ENCODE measurements around the gene ANKRD31. TPM values are rescaled to one million over a fixed set of nuclear protein-coding genes. Genes with fewer than 3 reads are reported as not detected.

Gene ANKRD31
- total RNA-seq, 1 experiment from 2014 or later, result 0.66 TPM

- POLR2A ChIA-PET, result no interaction called here
- Mint-ChIP-seq H3K27ac (ENCODE audit: unreplicated experiment) (peak overlapping the region; percentile 16), H3K27me3 (ENCODE audit: insufficient read depth, unreplicated experiment) (no peaks in the 10 kb centered on the region), H3K4me3 (ENCODE audit: unreplicated experiment) (peak overlapping the region; percentile 86), H3K4me1 (ENCODE audit: low read depth, unreplicated experiment) (peaks cover 41% of the 10 kb centered on the region), H3K36me3 (ENCODE audit: insufficient read depth, unreplicated experiment) (peaks cover 12% of the 10 kb centered on the region), H3K9me3 (ENCODE audit: unreplicated experiment) (no peaks in the 10 kb centered on the region)
- no peak overlapping the region for H3K4me3 ChIP-seq (ENCODE audit: low read depth, low read length)
- no peak for TF ChIP-seq CTCF (IDR thresholded peaks at IDR 0.05; ENCODE audit: insufficient read depth in 1 of 2, low read depth in 1 of 2, low read length in 1 of 2, severe bottlenecking in 1 of 2, unreplicated experiment in 1 of 2)
- H3K9me3 ChIP-seq, result no peaks in the 10 kb centered on the region
- H3K36me3 ChIP-seq (ENCODE audit: control insufficient read depth, insufficient read depth, low read length), result no peaks in the 10 kb centered on the region
- BruUV-seq (replicated peaks), result no TSS peak
- H3K27me3 ChIP-seq (replicated peaks; ENCODE audit: control insufficient read depth, insufficient read depth, low read length), result no peaks in the 10 kb centered on the region; the same call in 1 of the 2 replicates
- CTCF ChIA-PET, result no interaction called here
- intact Hi-C loops (cut with micrococcal nuclease; ENCODE audit: unreplicated experiment), result loop anchor here (5.0 to 10.0 kb wide), 3 partner anchors 116 to 286 kb away; partner anchors contain the start of genes ANKRD31 and HMGCR
- peaks cover 45% of the 10 kb centered on the region for H3K4me1 ChIP-seq
- peak; percentile 32 to 57 for DNase-seq
Measured at GRCh38 chr5:75051217-75051751, 185.4 kb downstream of the ANKRD31 start.

- H3K4me1 Mint-ChIP-seq (ENCODE audit: low read depth, unreplicated experiment), result peaks cover 40% of the 10 kb centered on the region
Measured at GRCh38 chr5:75050415-75050814, 186.3 kb downstream of the ANKRD31 start.

More at GRCh38 chr5:75050415-75050814, 186.3 kb downstream of the ANKRD31 start:
- Mint-ChIP-seq H3K4me3 (ENCODE audit: unreplicated experiment) (peak overlapping the region; percentile 86), H3K9me3 (ENCODE audit: unreplicated experiment) (no peaks in the 10 kb centered on the region), H3K27ac (ENCODE audit: unreplicated experiment) (peak overlapping the region; percentile 16), H3K27me3 (ENCODE audit: insufficient read depth, unreplicated experiment) (no peaks in the 10 kb centered on the region), H3K36me3 (ENCODE audit: insufficient read depth, unreplicated experiment) (peaks cover 9% of the 10 kb centered on the region)
- H3K9me3 ChIP-seq, result no peaks in the 10 kb centered on the region
- H3K36me3 ChIP-seq (ENCODE audit: control insufficient read depth, insufficient read depth, low read length), result no peaks in the 10 kb centered on the region
- no peak overlapping the region for H3K4me3 ChIP-seq (ENCODE audit: low read depth, low read length)
- POLR2A ChIA-PET, result no interaction called here
- TF ChIP-seq CTCF (IDR thresholded peaks at IDR 0.05; ENCODE audit: insufficient read depth in 1 of 2, low read depth in 1 of 2, low read length in 1 of 2, severe bottlenecking in 1 of 2, unreplicated experiment in 1 of 2), result peak in 1 of 2 experiments; percentile 38
- CTCF ChIA-PET, result interaction anchor here (0.6 to 1.1 kb wide), 5 partner anchors 16 to 286 kb away, joined by 3 to 4 read pairs (median 3); partner anchors contain the start of gene HMGCR
- peak; percentile 33 to 42 for DNase-seq
- no TSS peak for BruUV-seq (replicated peaks)
- peaks cover 38% of the 10 kb centered on the region for H3K4me1 ChIP-seq
- intact Hi-C loops (cut with micrococcal nuclease; ENCODE audit: unreplicated experiment), result loop anchor here (5.0 to 10.0 kb wide), 3 partner anchors 117 to 287 kb away; partner anchors contain the start of genes ANKRD31 and HMGCR
- no peaks in the 10 kb centered on the region; the same call in 1 of the 2 replicates for H3K27me3 ChIP-seq (replicated peaks; ENCODE audit: control insufficient read depth, insufficient read depth, low read length)

Measured in Caco-2 (cell line).